Stimulated activated CD4-positive, alpha-beta T cell treated with anti-CD3 and anti-CD28 coated beads, Interleukin-4, amount 100 ng/mL, for 48 hours (primary cell): ENCODE results near the gene UQCR11.

Experiments used
- DNase-seq, 2 donors: peaks; one replicate each; pipeline ENCODE4 v3.0.0-alpha.2; 2020; ENCODE audit warnings: low read depth in 2 of 2

The UQCR11 gene

GRCh38 chr19:1636325-1637236 is 31.3 kb upstream of the UQCR11 start:
- DNase-seq: no peak

GRCh38 chr19:1634938-1635243 is 29.6 kb upstream of the UQCR11 start:
- no peak for DNase-seq

GRCh38 chr19:1634242-1634937 is 29.1 kb upstream of the UQCR11 start:
- no peak for DNase-seq

DNA sequence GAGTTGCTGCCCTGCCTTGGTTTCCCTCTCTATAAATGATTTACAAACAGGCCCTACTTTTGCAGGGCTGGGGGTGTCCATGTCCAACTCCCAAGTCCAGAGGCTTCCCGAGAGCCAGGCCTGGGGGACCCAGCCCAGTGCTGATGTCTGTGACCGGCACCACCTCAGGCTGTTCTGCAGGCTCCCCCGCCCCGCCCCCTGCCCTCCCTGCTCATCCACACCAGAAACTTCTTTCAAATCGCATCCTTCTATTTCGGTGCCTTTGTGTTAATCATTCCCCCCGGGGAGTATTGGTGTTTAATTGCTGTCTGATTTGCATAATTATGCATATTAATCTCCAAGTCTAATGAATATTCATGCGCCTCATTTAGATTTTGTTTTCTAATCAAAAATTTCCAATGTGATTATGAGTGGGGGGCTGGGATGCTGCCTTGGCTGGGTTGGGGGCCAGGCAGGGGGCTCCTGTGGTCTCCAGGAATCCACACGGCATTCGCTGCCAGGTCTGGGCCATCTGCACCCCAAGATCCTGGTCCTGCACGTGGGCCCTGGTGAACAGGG is 28.1 kb upstream of the UQCR11 start:
- DNase-seq: no peak

DNA sequence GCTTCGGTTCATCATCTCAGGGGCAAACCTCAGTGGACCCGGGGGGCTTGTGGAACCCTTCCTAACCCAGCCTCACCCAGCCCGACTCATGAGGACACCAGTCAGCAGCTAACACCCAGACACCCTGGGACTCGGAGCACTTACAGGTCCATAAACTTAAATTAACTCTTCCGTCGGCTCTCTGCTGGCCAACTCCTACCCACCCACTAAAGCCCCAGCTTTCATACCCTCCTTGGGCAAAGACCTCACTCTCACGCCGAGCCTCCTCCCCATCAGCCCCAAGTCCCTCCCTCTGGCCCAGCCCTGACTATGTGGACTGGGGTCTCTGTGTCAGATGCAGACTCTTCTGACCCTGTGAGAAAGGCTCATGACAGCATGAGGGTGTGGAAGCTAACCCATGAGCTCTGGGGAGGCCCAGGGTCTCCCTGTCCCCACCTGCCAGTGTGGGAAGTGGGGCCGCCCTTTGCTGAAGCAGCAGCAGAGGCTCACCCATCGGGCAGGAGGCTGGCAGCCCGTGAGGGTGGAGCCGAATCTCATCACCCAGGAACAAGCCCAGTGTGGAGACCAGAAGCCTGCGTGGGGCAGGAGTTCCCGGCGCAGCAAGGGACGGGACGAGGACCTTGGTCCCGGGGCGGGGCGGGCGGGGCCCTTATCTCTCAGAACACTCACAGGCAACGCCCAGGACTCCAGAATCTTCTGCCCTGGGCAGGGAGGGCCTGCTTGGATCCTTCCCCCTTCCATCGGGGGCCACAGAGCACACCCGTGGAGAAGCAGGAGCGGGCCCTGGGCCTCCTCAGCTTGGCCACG is 27.4 kb upstream of the UQCR11 start:
- DNase-seq: no peak

DNA sequence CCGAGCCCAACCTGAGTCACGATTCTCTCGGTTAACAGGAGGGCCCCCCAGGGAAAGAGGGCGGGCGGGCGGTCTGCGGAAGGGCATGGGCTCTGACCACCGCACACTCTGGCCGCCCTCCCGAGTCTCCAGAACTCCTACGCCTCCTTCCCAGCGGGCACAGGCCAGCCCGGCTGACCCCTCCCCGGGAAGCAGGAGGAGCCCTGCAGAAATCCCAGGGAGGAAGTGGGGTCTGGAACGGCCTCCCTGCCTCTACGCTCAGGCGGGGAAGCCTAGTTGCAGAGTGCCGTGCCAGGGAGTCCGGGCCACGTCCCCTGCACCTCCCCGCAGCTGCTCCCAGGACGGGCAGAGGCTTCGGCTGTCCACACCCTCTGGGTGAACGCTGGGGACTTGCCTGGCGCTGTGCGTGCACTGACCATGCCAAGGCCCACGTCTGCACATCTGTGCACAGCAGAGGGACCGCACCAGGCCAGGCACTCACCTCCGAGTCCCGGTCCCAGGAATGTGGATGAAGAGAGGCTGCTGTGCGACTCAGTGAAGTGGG is 26.4 kb upstream of the UQCR11 start:
- DNase-seq: no peak

DNA sequence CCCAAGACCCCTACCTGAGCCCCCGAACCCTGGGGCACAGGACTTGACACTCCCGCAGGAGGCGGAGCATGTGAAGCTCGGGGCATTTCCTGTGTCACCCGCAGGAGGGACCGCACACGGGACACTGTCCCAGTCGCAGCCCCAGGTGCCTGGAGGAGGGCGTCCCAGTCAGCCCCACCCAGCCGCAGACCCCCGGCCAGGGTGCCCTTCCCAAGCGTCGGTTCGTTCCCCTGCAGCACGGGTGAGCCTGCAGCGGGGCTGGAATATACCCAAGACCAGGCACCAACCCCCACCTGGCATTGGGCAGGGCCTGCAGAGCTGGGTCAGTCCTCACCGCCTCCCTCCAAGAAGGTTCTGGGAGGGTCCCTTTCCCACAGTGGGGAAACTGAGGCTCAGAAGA is 25.5 kb upstream of the UQCR11 start:
- DNase-seq: no peak

DNA sequence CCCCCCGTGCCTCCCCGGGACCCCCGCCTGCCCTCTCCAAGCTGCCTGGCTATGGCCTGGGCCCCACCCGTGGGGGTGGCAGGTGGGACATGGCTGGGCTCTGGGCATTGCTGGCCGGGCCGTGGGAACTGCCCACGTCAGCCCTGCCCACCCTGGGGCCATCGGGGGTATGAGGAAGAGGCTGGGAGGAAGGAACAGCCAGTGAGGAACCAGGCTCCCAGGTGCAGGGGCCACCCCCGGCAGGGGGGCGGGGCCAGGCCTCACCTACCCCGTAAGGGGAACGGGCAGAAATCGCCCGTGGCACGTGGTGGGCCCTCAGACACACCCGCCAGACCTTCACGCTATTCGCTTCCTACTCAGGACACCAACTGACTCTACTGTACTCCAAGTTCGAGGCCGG is 24.8 kb upstream of the UQCR11 start:
- no peak for DNase-seq

DNA sequence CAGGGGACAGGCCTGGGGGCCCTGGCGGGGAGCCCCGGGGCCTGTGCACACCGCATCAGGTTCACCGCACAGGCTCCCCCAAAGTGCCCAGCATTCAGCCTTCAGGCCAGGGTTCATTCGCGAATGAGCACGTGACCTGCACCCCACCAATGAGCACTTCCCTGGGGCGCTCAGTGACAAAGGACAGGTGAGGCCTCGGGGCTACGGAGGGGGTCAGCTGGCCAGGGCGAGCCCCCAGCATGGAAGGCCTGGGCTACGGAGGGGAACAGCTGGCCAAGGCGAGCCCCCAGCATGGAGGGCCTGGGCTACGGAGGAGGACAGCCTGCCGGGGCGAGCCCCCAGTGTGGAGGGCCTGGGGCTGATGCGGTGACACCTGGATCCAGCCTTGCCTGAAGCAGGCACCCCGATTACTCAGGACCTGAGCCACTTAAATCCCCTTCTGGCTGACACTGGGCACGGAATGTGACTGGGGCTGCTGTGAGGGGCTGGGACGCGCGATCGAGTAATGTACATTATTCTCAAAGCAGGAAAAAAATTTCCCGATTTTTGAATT is 24.1 kb upstream of the UQCR11 start:
- no peak for DNase-seq

GRCh38 chr19:1627194-1627593 is 21.9 kb upstream of the UQCR11 start:
- no peak for DNase-seq

- no peak for DNase-seq
Measured at GRCh38 chr19:1626417-1627010, 21.3 kb upstream of the UQCR11 start.

DNA sequence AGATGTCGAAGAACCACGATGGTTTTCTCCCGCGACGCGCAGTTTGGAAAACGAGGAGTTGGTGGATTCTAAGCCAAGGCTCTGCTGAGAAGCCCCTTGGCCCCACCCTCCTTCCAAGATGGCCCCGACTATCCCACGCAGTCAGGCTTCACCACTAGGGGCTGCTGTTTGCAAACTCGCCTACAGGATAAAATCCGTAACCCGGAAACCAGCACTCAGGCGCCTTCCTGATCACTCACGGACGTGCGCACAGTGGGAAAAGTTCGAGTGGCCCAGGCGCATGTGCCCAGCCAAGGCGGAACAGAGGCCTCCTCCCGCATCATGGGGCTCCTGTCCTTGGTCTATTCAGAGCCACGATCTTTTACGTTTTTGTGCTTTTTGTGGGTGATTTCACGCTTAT is 19.2 kb upstream of the UQCR11 start:
- peak; percentile 40 for DNase-seq

GRCh38 chr19:1622541-1622940 is 17.3 kb upstream of the UQCR11 start:
- DNase-seq: no peak

- no peak for DNase-seq
Measured at GRCh38 chr19:1622007-1622406, 16.7 kb upstream of the UQCR11 start.

GRCh38 chr19:1621574-1621973 is 16.3 kb upstream of the UQCR11 start:
- DNase-seq: no peak

DNA sequence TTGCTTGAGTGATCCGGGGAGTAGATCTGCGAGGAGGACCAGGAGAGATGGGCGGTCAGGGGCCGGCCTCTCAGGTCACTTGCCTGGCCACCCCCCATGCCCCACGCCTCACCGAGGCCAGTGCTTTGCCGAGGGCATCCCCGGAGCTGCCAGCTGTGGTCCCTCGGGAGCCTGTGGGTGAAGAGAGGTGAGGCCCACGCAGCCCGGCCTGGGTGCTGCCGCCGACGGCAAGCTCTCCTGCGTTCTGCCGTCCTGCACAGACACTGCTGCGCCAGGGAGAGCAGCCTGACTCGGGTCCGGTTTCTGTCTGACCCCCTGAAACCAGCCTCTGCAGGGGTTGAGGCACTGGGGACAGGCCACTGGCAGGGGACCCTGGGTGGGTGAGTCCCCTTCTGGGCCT is 15.8 kb upstream of the UQCR11 start:
- no peak for DNase-seq

DNA sequence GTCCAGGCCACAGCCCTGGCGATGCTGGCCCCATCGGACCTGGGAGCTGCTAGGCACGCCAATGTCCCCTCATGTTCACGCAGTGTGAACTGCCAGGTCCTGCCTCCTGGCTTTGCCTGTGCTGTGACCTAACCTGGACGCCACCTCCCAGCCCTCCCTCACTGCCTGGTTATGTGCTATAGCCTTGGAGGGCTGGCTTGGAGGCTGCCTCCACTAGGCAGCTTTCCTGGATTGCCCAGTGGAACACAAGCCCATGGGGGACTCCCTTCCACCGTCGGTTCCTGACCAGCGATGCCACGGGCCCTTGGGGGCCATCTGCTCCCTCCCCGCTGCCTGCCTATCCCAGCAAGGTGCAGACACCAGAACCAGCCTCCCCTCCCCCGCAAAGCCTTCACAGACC is 15.2 kb upstream of the UQCR11 start:
- DNase-seq: no peak

- no peak for DNase-seq
Measured at GRCh38 chr19:1619703-1620102, 14.4 kb upstream of the UQCR11 start.

- DNase-seq: no peak
Measured at GRCh38 chr19:1619094-1619439, 13.8 kb upstream of the UQCR11 start.

GRCh38 chr19:1618157-1619093 is 13.2 kb upstream of the UQCR11 start:
- no peak for DNase-seq
